ENCODE measurements around the gene FRZB. TPM values are rescaled to one million over a fixed set of nuclear protein-coding genes. Genes with fewer than 3 reads are reported as not detected.

FRZB gene
- total RNA-seq, 1 donor from 2014 or later: 3.9 TPM

DNA sequence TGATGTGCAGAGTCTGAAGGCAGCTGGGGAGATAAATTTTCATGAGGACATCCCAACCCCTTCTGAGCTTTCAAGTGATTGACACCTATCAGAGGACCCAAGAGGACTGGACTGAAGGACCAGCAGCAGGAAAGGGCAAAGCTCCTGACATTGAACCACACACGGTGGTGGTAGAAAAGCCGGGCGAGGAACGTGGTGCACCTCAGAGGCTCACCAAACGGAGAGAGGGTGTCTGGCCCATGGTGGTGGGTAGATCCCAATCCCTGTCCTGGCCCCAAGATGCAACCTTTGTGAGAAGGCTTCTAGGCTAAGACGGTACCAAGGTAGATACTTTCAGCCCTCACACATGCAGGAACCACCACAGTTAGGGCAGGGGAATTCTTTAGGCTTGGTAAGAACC, 52.1 kb downstream of the FRZB start:
- Histone ChIP-seq H3K4me1 (no peaks in the 10 kb centered on the region), H3K4me3 (no peak overlapping the region), H3K36me3 (no peaks in the 10 kb centered on the region), H3K27ac (no peak overlapping the region), H3K27me3 (no peaks in the 10 kb centered on the region), H3K9me3 (no peaks in the 10 kb centered on the region)
- DNase-seq (ENCODE audit: extremely low spot score in 2 of 2): no peak
- intact Hi-C loops (cut with DNase I): no loop called here
- TF ChIP-seq POLR2A (IDR thresholded peaks at IDR 0.05): no peak
- TF ChIP-seq, protein P1, sequence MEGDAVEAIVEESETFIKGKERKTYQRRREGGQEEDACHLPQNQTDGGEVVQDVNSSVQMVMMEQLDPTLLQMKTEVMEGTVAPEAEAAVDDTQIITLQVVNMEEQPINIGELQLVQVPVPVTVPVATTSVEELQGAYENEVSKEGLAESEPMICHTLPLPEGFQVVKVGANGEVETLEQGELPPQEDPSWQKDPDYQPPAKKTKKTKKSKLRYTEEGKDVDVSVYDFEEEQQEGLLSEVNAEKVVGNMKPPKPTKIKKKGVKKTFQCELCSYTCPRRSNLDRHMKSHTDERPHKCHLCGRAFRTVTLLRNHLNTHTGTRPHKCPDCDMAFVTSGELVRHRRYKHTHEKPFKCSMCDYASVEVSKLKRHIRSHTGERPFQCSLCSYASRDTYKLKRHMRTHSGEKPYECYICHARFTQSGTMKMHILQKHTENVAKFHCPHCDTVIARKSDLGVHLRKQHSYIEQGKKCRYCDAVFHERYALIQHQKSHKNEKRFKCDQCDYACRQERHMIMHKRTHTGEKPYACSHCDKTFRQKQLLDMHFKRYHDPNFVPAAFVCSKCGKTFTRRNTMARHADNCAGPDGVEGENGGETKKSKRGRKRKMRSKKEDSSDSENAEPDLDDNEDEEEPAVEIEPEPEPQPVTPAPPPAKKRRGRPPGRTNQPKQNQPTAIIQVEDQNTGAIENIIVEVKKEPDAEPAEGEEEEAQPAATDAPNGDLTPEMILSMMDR (IDR thresholded peaks at IDR 0.05): no peak
- TF ChIP-seq POLR2AphosphoS5 (IDR thresholded peaks at IDR 0.05; ENCODE audit: insufficient read depth in 1 of 2, low read depth in 1 of 2): no peak

GRCh38 chr2:182810087-182810486, 56.4 kb downstream of the FRZB start:
- no peak for DNase-seq (ENCODE audit: extremely low spot score in 2 of 2)
- H3K36me3 ChIP-seq: no peaks in the 10 kb centered on the region
- TF ChIP-seq, protein P1 (IDR thresholded peaks at IDR 0.05): no peak
- TF ChIP-seq POLR2A (IDR thresholded peaks at IDR 0.05) (no peak), POLR2AphosphoS5 (IDR thresholded peaks at IDR 0.05; ENCODE audit: insufficient read depth in 1 of 2, low read depth in 1 of 2) (no peak)

DNA sequence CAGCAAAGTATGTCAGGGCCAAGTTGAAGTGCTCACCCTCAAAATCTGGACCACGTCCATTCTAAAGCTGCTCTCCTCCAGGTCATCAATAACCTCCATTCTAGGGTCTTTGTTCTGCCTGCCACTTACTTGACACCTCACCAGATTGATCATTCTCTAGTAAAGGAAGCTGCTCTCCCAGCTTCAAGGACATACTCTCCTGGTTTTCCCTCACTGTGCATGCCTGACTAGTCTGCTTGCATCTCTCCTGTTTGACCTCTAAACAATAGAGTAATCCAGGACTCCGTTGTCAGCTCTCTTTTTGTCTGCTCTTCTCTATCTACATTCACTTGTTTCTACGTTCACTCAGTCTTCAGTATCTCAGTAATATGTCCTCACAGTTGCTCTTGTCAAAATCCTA, 59.1 kb downstream of the FRZB start:
- DNase-seq (ENCODE audit: extremely low spot score in 2 of 2): no peak
- no peaks in the 10 kb centered on the region for H3K4me1 ChIP-seq
- H3K27me3 ChIP-seq: no peaks in the 10 kb centered on the region
- no peaks in the 10 kb centered on the region for H3K36me3 ChIP-seq
- H3K4me3 ChIP-seq: no peak overlapping the region
- no peaks in the 10 kb centered on the region for H3K9me3 ChIP-seq
- TF ChIP-seq, protein P1 (IDR thresholded peaks at IDR 0.05): no peak
- TF ChIP-seq POLR2AphosphoS5 (IDR thresholded peaks at IDR 0.05; ENCODE audit: insufficient read depth in 1 of 2, low read depth in 1 of 2) (no peak), POLR2A (IDR thresholded peaks at IDR 0.05) (no peak)
- H3K27ac ChIP-seq: no peak overlapping the region
- intact Hi-C loops (cut with DNase I): no loop called here

More at GRCh38 chr2:182810087-182810486, 56.4 kb downstream of the FRZB start:
- intact Hi-C loops (cut with DNase I): no loop called here
- no peaks in the 10 kb centered on the region for H3K9me3 ChIP-seq
- no peak overlapping the region for H3K27ac ChIP-seq
- H3K27me3 ChIP-seq: no peaks in the 10 kb centered on the region
- H3K4me3 ChIP-seq: no peak overlapping the region
- no peaks in the 10 kb centered on the region for H3K4me1 ChIP-seq

- TF ChIP-seq POLR2AphosphoS5 (IDR thresholded peaks at IDR 0.05; ENCODE audit: insufficient read depth in 1 of 2, low read depth in 1 of 2): no peak
- TF ChIP-seq, protein P1 (IDR thresholded peaks at IDR 0.05): no peak
- no peak for TF ChIP-seq POLR2A (IDR thresholded peaks at IDR 0.05)
- no peaks in the 10 kb centered on the region for H3K4me1 ChIP-seq
- no peak for DNase-seq (ENCODE audit: extremely low spot score in 2 of 2)
- no peaks in the 10 kb centered on the region for H3K36me3 ChIP-seq
- no peaks in the 10 kb centered on the region for H3K27me3 ChIP-seq
- H3K4me3 ChIP-seq: no peak overlapping the region
- no peaks in the 10 kb centered on the region for H3K9me3 ChIP-seq
- intact Hi-C loops (cut with DNase I): no loop called here
- no peak overlapping the region for H3K27ac ChIP-seq
Measured at GRCh38 chr2:182804128-182804527, 62.3 kb downstream of the FRZB start.

- DNase-seq (ENCODE audit: extremely low spot score in 2 of 2): no peak
- TF ChIP-seq POLR2AphosphoS5 (IDR thresholded peaks at IDR 0.05; ENCODE audit: insufficient read depth in 1 of 2, low read depth in 1 of 2) (no peak), POLR2A (IDR thresholded peaks at IDR 0.05) (no peak)
- TF ChIP-seq, protein P1 (IDR thresholded peaks at IDR 0.05): no peak
- Histone ChIP-seq H3K27ac (no peak overlapping the region), H3K4me1 (no peaks in the 10 kb centered on the region), H3K4me3 (no peak overlapping the region), H3K9me3 (no peaks in the 10 kb centered on the region), H3K27me3 (no peaks in the 10 kb centered on the region), H3K36me3 (no peaks in the 10 kb centered on the region)
- intact Hi-C loops (cut with DNase I): no loop called here
Measured at GRCh38 chr2:182798736-182799135, 67.7 kb downstream of the FRZB start.
